Activated T-cell treated with anti-CD3 and anti-CD28 coated beads for 1 hour (primary cell): ENCODE data around the gene SLCO1B3.

Source experiments
- DNase-seq: peaks from one replicate; pipeline ENCODE4 v3.0.0-alpha.2; 2020; ENCODE audit warnings: low read depth

SLCO1B3 gene

GRCh38 chr12:20883288-20883687 is 72.8 kb downstream of the SLCO1B3 start:
- DNase-seq: no peak

DNA sequence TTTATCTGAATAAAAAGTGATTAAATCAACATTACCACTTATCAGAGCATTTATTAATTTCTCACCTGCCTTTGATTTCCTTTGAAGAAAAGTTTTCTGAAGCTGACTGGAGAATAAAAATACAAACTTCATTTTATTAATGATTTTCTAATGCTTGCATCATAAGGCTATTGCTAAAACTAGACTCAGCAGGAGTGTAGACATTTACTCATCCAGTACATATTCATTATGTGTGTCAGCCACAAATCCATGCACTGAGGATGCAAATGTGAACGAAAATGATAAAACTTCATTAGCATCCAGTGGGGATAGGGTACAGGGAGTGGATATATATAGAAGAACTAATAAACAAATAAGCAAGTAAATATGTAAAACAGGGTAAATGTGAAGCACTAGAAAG is 74.6 kb downstream of the SLCO1B3 start:
- no peak for DNase-seq

- no peak for DNase-seq
Measured at GRCh38 chr12:20885552-20885951, 75.0 kb downstream of the SLCO1B3 start.

GRCh38 chr12:20917269-20917668 is 106.8 kb downstream of the SLCO1B3 start:
- no peak for DNase-seq

- no peak for DNase-seq
Measured at GRCh38 chr12:20917819-20918218, 107.3 kb downstream of the SLCO1B3 start.

DNA sequence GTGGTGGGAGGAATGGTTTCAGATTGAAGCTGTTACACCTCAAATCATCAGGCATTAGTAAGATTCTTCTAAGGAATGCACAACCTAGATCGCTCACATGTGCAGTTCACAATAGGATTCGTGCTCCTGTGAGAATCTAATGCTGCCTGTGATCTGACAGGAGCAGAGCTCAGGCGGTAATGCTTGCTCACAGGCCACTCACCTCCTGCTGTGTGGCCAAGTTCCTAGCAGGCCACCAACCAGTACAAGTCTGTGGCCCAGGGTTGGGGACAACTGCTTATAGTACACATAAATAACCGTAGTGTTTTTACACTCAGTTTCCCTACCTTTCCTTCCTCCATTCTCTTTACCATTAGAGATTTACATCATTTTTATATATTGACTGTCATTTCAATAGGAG is 121.4 kb downstream of the SLCO1B3 start:
- no peak for DNase-seq

GRCh38 chr12:20946732-20947131 is 136.2 kb downstream of the SLCO1B3 start:
- DNase-seq: no peak

DNA sequence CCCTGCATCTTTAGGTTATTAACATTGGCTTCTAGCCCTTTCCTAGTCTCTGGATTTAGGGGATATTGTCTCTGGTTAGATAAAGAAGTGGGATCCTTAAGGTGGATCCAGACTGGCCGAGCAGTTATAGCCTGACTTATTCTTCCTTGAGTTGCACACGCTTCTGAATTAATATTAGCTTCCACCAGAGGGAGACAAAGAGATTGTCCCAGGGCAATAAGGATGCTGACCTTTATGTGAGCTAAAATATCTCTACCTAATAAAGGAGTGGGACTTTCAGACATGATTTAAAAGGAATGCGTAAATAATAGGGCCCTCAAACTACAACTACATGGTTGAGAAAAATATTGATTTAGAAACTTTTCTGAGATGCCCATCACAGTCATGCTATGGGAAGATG is 139.7 kb downstream of the SLCO1B3 start:
- DNase-seq: no peak

GRCh38 chr12:20963303-20963702 is 152.8 kb downstream of the SLCO1B3 start:
- no peak for DNase-seq

DNA sequence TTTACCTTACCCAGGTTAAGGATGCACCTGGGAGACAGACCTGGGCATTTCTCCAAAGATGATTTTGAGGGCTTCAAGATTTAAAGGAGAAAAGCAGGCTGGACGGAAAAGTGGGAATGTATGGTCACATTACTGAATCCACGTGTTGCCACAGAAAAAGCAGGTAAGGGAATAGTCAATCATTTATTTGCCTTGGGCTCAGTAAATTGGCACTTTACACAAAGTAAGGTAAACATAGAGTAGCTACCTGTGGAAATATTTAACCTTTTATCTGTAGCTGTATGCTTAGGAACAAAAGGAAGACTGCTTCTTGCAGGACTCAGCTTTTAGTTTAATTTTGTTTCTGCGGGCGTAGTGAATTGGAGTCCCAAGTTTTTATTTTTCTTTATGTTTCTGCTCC is 153.3 kb downstream of the SLCO1B3 start:
- no peak for DNase-seq
